HL-60 (cell line): Measurements from ENCODE around the gene FBH1.

ENCODE experiments used
- DNase-seq, 2 experiments: peaks; one replicate each; pipeline ENCODE4 v3.0.0-alpha.2; 2010 to 2020; ENCODE audit warnings: low read depth in 1 of 2, low spot score in 1 of 2
- H3K27ac ChIP-seq: fragments of 250-450 bp; sonication (Bioruptor Pico); replicated peaks from 2 replicates; pipeline ENCODE4 v1.5.1; 2020; ENCODE audit warnings: mild to moderate bottlenecking, moderate library complexity
- H3K27me3 ChIP-seq: fragments of 250-450 bp; sonication (Bioruptor Pico); 2 replicates; pipeline ENCODE4 v1.5.1; 2021; ENCODE audit warnings: mild to moderate bottlenecking, moderate library complexity; ENCODE audit not compliant: insufficient read depth, poor library complexity, severe bottlenecking
- H3K4me3 ChIP-seq: replicated peaks from 2 replicates; pipeline ENCODE4 v1.5.1; 2011; ENCODE audit warnings: mild to moderate bottlenecking, control low read depth, low read length; ENCODE audit not compliant: insufficient read depth
- GABPA ChIP-seq: IDR thresholded peaks from 2 replicates; pipeline ENCODE4 v1.6.1; 2012; ENCODE audit warnings: low read depth
- POLR2AphosphoS5 ChIP-seq: IDR thresholded peaks from 2 replicates; pipeline ENCODE4 v1.6.1; 2012; ENCODE audit warnings: low read depth
- SPI1 ChIP-seq: IDR thresholded peaks from 2 replicates; pipeline ENCODE4 v1.6.1; 2012; ENCODE audit warnings: low read depth, mild to moderate bottlenecking, borderline replicate concordance
- TF ChIP-seq, protein P1 (sequence below): IDR thresholded peaks from one replicate; pipeline ENCODE4 v1.5.1; 2011; ENCODE audit warnings: low read length, control low read depth, inconsistent platforms; ENCODE audit not compliant: insufficient read depth
- TF ChIP-seq, protein P2 (sequence below): IDR thresholded peaks from 2 replicates; pipeline ENCODE4 v1.6.1; 2012; ENCODE audit warnings: low read depth; ENCODE audit not compliant: insufficient replicate concordance

FBH1 gene

DNA sequence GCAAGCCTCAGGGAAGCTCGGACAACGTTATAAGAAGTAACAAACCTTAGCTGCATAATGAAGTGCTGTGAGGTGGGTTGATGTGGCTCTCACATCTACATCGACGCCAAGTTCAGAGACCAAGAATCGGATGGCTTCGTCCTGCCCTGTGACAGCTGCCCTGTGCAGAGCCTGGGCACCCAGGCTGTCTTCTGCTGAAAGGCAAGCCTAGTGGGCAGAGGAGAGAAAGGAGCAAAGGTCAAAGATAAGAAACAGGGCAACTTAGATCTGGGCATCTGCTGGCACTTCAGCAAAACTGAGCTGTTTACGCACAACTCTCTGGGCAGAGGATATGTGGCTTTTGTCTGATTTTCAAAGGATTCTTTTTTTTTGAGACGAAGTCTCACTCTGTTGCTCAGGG is 7.1 kb upstream of the FBH1 start:
- DNase-seq: no peak
- TF ChIP-seq, protein P1, sequence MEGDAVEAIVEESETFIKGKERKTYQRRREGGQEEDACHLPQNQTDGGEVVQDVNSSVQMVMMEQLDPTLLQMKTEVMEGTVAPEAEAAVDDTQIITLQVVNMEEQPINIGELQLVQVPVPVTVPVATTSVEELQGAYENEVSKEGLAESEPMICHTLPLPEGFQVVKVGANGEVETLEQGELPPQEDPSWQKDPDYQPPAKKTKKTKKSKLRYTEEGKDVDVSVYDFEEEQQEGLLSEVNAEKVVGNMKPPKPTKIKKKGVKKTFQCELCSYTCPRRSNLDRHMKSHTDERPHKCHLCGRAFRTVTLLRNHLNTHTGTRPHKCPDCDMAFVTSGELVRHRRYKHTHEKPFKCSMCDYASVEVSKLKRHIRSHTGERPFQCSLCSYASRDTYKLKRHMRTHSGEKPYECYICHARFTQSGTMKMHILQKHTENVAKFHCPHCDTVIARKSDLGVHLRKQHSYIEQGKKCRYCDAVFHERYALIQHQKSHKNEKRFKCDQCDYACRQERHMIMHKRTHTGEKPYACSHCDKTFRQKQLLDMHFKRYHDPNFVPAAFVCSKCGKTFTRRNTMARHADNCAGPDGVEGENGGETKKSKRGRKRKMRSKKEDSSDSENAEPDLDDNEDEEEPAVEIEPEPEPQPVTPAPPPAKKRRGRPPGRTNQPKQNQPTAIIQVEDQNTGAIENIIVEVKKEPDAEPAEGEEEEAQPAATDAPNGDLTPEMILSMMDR: no peak
- no peak for TF ChIP-seq POLR2AphosphoS5
- TF ChIP-seq SPI1: no peak
- TF ChIP-seq, protein P2, sequence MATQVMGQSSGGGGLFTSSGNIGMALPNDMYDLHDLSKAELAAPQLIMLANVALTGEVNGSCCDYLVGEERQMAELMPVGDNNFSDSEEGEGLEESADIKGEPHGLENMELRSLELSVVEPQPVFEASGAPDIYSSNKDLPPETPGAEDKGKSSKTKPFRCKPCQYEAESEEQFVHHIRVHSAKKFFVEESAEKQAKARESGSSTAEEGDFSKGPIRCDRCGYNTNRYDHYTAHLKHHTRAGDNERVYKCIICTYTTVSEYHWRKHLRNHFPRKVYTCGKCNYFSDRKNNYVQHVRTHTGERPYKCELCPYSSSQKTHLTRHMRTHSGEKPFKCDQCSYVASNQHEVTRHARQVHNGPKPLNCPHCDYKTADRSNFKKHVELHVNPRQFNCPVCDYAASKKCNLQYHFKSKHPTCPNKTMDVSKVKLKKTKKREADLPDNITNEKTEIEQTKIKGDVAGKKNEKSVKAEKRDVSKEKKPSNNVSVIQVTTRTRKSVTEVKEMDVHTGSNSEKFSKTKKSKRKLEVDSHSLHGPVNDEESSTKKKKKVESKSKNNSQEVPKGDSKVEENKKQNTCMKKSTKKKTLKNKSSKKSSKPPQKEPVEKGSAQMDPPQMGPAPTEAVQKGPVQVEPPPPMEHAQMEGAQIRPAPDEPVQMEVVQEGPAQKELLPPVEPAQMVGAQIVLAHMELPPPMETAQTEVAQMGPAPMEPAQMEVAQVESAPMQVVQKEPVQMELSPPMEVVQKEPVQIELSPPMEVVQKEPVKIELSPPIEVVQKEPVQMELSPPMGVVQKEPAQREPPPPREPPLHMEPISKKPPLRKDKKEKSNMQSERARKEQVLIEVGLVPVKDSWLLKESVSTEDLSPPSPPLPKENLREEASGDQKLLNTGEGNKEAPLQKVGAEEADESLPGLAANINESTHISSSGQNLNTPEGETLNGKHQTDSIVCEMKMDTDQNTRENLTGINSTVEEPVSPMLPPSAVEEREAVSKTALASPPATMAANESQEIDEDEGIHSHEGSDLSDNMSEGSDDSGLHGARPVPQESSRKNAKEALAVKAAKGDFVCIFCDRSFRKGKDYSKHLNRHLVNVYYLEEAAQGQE: no peak
- no peak for TF ChIP-seq GABPA
- Histone ChIP-seq H3K4me3 (no peak overlapping the region), H3K27ac (no peak overlapping the region), H3K27me3 (no peaks in the 10 kb centered on the region)

DNA sequence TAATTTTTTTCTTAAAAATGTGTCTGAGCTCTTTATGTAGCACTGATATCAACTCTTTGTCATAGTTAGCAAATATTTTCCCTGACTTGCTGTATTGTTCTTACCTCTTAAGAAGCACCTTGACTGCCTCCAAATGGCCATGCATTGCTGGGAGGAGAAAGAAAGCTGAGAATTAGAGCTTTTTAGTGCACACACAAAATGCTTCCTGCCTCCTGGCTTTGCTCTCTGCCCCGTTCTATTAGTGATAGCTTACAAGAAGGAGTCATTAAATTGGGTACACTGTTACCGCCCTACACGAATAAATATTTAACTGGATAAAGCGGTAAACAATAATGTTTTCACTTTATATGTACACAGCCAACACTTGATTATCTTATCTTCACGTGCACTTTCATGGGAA is 4.4 kb upstream of the FBH1 start:
- H3K4me3 ChIP-seq: no peak overlapping the region
- no peaks in the 10 kb centered on the region for H3K27me3 ChIP-seq
- DNase-seq: no peak
- no peak overlapping the region for H3K27ac ChIP-seq
- TF ChIP-seq, protein P1: no peak

DNA sequence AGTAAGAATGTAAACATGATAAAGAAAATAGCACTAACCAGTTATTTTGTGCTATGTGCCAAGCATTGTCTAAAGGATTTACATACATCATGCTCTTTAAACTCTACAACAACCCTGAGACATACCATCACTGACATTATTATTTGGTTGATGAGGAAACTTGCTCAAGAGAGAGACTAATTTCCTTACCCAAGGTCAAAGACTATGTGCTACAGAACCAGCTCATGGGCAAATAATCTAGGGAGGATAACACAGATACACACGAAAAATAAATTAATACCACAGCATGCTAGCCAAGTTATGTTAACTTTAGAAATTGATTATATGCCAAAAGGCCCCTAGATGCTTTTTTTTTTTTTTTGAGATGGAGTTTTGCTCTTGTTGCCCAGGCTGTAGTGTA is 3.0 kb upstream of the FBH1 start:
- no peak overlapping the region for H3K4me3 ChIP-seq
- DNase-seq: no peak
- H3K27me3 ChIP-seq: no peaks in the 10 kb centered on the region
- no peak for TF ChIP-seq GABPA
- TF ChIP-seq, protein P1: no peak
- TF ChIP-seq, protein P2: no peak
- TF ChIP-seq SPI1: no peak
- no peak for TF ChIP-seq POLR2AphosphoS5
- no peak overlapping the region for H3K27ac ChIP-seq

DNA sequence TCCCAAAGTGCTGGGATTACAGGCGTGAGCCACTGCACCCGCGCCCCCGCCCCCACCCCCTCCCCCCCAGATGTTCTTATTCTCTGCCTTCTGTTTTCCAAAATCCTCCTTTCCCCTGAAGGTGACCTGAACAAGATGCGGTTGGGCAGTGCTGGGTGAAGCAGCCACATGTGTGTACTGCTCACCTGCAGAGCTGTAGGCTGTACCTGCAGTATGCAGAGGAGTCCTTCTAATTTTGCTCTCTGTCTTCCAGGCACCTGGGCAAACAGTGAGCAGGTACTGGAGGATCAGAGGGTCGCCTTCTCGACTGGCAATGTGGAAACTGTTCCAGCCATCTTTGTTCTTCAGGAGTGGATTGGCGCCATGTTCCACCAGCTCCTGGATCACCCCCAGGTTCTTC is 2.4 kb upstream of the FBH1 start:
- no peak overlapping the region for H3K27ac ChIP-seq
- no peak for DNase-seq
- TF ChIP-seq, protein P2: no peak
- TF ChIP-seq GABPA (no peak), SPI1 (no peak), POLR2AphosphoS5 (no peak)
- TF ChIP-seq, protein P1: no peak
- H3K4me3 ChIP-seq: no peak overlapping the region
- no peaks in the 10 kb centered on the region for H3K27me3 ChIP-seq
